Stimulated activated effector memory CD8-positive, alpha-beta T cell treated with anti-CD3 and anti-CD28 coated beads, Interleukin-12 subunit alpha, Interleukin-12 subunit beta, amount 100 ng/mL, for 72 hours (primary cell): ENCODE data around the gene TOB1.

Source experiments
- ATAC-seq: fragments of 150-1000 bp; cut with Tn5 transposase; 2 replicates; pipeline ENCODE4 v1.10.0; 2021
- DNase-seq, 2 donors: peaks; one replicate each; pipeline ENCODE4 v3.0.0; 2021 to 2022; ENCODE audit warnings: low spot score in 2 of 2
- H3K27ac Mint-ChIP-seq: one replicate; pipeline ENCODE4 v1.8.0; 2022; ENCODE audit warnings: mild to moderate bottlenecking, mixed read lengths
- H3K36me3 Mint-ChIP-seq: one replicate; pipeline ENCODE4 v1.8.0; 2022; ENCODE audit warnings: mild to moderate bottlenecking, mixed read lengths
- H3K4me1 Mint-ChIP-seq: one replicate; pipeline ENCODE4 v1.8.0; 2022; ENCODE audit warnings: mixed read lengths
- H3K4me3 Mint-ChIP-seq: one replicate; pipeline ENCODE4 v1.8.0; 2022; ENCODE audit warnings: mild to moderate bottlenecking, mixed read lengths
- H3K9me3 Mint-ChIP-seq: one replicate; pipeline ENCODE4 v1.8.0; 2022; ENCODE audit warnings: mixed read lengths

Gene TOB1

DNA sequence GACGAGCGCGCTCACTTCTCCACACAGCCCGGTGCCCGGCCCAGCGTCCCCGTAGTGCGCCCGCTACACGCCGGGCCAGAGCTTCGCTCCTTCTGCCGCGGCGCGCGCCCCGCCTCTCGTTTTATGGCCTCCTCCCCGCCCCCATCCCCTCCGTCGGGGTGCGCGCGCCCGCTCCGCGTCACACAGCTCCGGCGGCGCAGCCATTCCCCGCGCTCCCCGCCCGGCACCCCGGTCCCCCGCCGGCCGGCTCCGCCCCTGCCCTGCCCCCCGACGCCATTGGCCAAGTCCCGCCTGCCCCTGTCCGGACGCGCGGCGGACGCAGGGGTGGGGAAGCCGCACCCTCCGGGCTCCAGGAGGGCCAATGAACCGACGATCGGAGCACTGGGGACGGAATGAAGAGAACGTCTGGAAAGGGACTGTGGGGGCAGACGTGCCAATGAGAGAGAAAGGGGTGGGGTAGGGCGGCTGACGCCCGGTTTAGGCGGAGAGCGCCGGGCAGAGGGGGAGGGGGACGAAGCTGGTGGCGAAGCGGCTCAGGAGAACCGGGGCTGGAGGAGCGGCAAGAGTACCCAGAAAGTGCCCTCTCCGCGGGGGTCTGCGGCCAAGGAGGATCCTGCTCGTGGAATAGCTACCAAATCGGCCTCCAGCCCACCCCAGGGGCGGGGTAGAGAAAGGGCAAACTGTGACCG lies at the start of gene TOB1:
Gene TOB1 (minus strand): TSS at position 94 of the 689 bp plus-strand sequence. CDS start 2,337 bp downstream, outside the sequence.
- H3K27ac Mint-ChIP-seq: peak within 1 kb of the TSS; percentile 96
- peaks cover 43% of the 10 kb centered on the region for H3K4me1 Mint-ChIP-seq
- peak within 1 kb of the TSS; percentile 87 for H3K4me3 Mint-ChIP-seq
- H3K36me3 Mint-ChIP-seq: peaks cover 66% of the 10 kb centered on the region
- ATAC-seq: peak; percentile 83
- no peaks in the 10 kb centered on the region for H3K9me3 Mint-ChIP-seq
- peak; percentile 96 to 98 for DNase-seq

- Mint-ChIP-seq H3K27ac (peak overlapping the region; percentile 64), H3K36me3 (peaks cover 14% of the 10 kb centered on the region), H3K4me1 (peaks cover 74% of the 10 kb centered on the region), H3K4me3 (no peak overlapping the region), H3K9me3 (no peaks in the 10 kb centered on the region)
- no peak for DNase-seq
- no peak for ATAC-seq
Observed at GRCh38 chr17:50914505-50915063, 48.4 kb upstream of the TOB1 start.

DNA sequence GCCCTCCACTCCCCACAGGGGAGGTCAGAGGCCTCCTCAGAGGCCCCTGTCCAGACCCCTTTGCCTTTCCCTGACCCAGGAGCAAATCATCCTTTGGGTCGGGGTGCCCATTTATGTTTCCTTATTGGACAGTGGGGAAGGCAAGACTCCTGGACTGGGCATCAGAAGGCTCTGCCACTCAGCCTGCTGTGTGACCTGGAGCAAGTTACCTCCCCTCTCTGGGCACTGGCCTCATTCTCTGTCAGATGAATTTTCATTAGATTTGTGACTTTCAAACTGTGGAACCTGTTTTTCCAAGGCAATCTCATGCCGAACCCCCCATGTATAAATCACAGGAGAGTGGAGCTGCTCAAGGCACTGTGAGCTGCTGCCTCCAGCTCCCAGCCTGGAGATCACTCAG lies 47.0 kb upstream of the TOB1 start:
- no peak overlapping the region for H3K4me3 Mint-ChIP-seq
- peaks cover 16% of the 10 kb centered on the region for H3K36me3 Mint-ChIP-seq
- H3K27ac Mint-ChIP-seq: no peak overlapping the region
- no peaks in the 10 kb centered on the region for H3K9me3 Mint-ChIP-seq
- no peak for ATAC-seq
- H3K4me1 Mint-ChIP-seq: peaks cover 73% of the 10 kb centered on the region
- no peak for DNase-seq

DNA sequence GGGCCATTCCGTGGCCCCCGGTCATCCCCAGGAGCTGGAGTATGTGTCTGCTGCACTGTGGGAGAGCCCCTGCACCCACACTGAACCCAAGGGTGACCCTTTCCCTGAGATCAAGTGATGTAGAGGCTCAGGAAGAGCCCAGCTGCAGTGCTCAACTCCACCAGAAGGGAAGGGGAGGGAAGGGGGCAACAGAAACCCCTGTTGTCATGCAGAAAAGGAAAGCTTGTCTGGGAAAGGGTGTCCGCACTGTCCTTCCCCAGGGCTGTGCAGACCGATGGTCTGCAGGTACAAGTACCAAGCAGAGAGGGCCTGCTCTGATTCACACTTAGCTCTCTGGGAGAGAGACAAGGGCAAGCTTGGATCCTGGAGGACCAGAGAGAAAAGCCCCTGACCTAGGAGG lies 45.7 kb upstream of the TOB1 start:
- Mint-ChIP-seq H3K36me3 (peaks cover 16% of the 10 kb centered on the region), H3K4me3 (no peak overlapping the region), H3K4me1 (peaks cover 77% of the 10 kb centered on the region), H3K27ac (peak overlapping the region; percentile 48), H3K9me3 (no peaks in the 10 kb centered on the region)
- no peak for DNase-seq
- no peak for ATAC-seq

DNA sequence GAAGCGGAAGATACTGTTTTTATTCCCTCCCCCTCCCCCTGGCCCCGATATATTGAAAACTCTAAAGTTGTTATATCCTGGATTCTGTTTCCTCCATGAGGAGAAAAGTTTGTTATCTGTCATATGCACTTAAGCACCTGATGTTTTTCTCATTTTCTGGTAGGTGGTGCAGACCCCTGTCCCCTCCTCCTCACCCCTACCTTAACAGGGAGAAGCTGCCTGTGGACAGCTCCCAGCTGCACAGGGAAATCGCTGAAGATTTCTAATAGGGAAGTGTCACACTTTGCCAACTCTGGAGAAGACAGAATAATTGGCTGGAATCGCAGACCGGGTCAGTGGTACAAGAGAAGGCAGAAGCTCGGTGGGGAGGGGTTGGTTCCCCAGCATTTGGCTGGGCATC lies 45.3 kb upstream of the TOB1 start:
- Mint-ChIP-seq H3K4me1 (peaks cover 72% of the 10 kb centered on the region), H3K9me3 (no peaks in the 10 kb centered on the region), H3K36me3 (peaks cover 16% of the 10 kb centered on the region), H3K4me3 (no peak overlapping the region), H3K27ac (peak overlapping the region; percentile 48)
- DNase-seq: no peak
- ATAC-seq: no peak

- H3K36me3 Mint-ChIP-seq: peaks cover 16% of the 10 kb centered on the region
- H3K9me3 Mint-ChIP-seq: no peaks in the 10 kb centered on the region
- H3K4me3 Mint-ChIP-seq: peak overlapping the region; percentile 66
- DNase-seq: peak in 1 of 2 donors; percentile 77
- H3K4me1 Mint-ChIP-seq: peaks cover 69% of the 10 kb centered on the region
- H3K27ac Mint-ChIP-seq: peak overlapping the region; percentile 93
- peak; percentile 93 for ATAC-seq
Observed at GRCh38 chr17:50909765-50910605, 43.8 kb upstream of the TOB1 start.

DNA sequence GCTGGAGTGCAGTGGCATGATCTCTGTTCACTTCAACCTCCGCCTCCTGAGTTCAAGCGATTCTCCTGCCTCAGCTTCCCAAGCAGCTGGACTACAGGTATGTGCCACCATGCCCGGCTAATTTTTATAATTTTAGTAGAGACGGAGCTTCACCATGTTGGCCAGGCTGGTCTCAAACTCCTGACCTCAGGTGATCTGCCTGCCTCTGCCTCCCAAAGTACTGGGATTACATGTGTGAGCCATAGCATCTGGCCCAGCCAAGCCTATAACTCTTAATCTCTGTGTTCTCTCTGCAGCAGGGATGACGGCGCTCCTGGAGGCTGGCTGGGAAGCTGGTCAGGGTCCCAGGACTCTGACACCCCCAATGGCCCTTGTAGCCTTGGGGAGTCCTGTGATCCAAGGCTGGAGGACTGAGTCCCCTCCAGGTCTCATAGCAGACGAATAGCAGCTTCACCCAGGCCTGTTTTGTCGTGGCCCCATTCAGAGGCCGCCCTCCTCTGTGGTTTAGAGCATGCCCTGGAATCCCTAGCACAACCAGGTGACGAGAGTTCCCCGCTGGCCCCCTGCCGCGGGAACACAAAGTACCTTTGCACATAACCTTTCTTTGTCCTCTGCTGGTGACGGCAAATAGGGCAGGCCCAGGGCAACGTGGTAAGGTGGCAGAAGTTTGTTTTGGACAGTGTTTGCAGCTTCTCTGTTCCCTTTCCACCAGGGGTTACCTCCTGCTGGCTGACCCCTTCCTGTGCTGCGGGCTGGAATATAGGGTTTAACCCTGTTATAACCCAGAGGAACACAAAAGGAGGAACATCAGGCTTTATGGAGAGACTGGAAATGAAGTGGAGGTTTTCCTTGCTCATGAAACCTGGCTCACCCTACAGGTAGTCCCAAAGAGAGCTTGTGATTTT lies 43.0 kb upstream of the TOB1 start:
- Mint-ChIP-seq H3K27ac (peak overlapping the region; percentile 93), H3K4me1 (peaks cover 68% of the 10 kb centered on the region), H3K36me3 (peaks cover 16% of the 10 kb centered on the region), H3K4me3 (peak overlapping the region; percentile 66), H3K9me3 (no peaks in the 10 kb centered on the region)
- no peak for ATAC-seq
- DNase-seq: no peak

- H3K9me3 Mint-ChIP-seq: no peaks in the 10 kb centered on the region
- peaks cover 68% of the 10 kb centered on the region for H3K4me1 Mint-ChIP-seq
- no peak for DNase-seq
- H3K27ac Mint-ChIP-seq: peak overlapping the region; percentile 1
- no peak overlapping the region for H3K4me3 Mint-ChIP-seq
- ATAC-seq: no peak
- H3K36me3 Mint-ChIP-seq: peaks cover 16% of the 10 kb centered on the region
Observed at GRCh38 chr17:50908140-50908859, 42.1 kb upstream of the TOB1 start.

GRCh38 chr17:50906443-50906842 lies 40.3 kb upstream of the TOB1 start:
- DNase-seq (no peak), ATAC-seq (no peak)
- Mint-ChIP-seq H3K4me1 (peaks cover 71% of the 10 kb centered on the region), H3K4me3 (no peak overlapping the region), H3K36me3 (peaks cover 12% of the 10 kb centered on the region), H3K9me3 (no peaks in the 10 kb centered on the region), H3K27ac (peak overlapping the region; percentile 97)

- Mint-ChIP-seq H3K4me1 (peaks cover 69% of the 10 kb centered on the region), H3K9me3 (no peaks in the 10 kb centered on the region), H3K36me3 (peaks cover 9% of the 10 kb centered on the region), H3K4me3 (peak overlapping the region; percentile 72), H3K27ac (peak overlapping the region; percentile 97)
- ATAC-seq (no peak), DNase-seq (no peak)
Observed at GRCh38 chr17:50905460-50905803, 39.3 kb upstream of the TOB1 start.

GRCh38 chr17:50904518-50905459 lies 38.6 kb upstream of the TOB1 start:
- DNase-seq: no peak
- H3K4me3 Mint-ChIP-seq: peak overlapping the region; percentile 72
- H3K4me1 Mint-ChIP-seq: peaks cover 69% of the 10 kb centered on the region
- no peaks in the 10 kb centered on the region for H3K9me3 Mint-ChIP-seq
- peak; percentile 46 for ATAC-seq
- peaks cover 3% of the 10 kb centered on the region for H3K36me3 Mint-ChIP-seq
- peak overlapping the region; percentile 97 for H3K27ac Mint-ChIP-seq

DNA sequence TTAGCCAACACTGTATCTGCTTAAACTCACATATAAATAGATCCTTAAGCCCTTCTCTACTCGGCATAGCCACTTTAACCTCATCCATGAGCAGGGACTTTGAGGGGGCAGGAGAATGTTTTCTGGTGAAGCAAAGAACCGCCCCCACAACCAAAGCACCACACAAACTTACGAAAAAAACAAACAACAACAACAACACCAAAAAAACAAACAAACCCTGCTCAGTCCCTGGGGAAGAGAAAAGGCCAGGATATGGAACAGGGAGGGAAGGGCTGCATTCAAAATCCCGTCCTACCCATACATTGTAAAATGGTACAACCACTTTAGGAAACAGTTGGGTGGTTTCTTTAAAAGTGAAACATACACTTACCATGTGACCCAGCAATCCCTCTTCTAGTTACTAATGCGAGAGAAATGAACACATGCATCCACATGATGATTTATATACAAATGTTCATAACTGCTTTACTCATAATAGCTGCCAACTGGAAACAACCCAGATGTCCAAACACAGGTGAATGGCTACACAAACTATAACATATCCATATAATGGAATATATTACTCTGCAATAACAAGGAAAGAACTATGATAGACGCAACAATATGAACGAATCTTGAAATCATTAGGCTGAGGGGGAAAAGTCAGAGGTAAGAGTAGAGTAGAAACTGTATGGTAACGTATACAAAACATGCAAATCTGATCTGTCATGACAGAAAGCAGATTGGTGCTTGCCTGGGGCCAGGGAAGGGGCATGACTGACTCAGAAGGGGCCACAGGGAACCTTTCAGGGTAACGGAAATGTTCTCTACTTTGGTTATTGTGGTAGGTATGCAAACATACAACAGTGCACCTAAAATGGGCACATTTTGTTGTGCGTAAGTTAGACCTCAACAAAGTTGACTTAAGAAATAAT lies 37.7 kb upstream of the TOB1 start:
- H3K4me3 Mint-ChIP-seq: peak overlapping the region; percentile 72
- no peaks in the 10 kb centered on the region for H3K36me3 Mint-ChIP-seq
- no peaks in the 10 kb centered on the region for H3K9me3 Mint-ChIP-seq
- H3K4me1 Mint-ChIP-seq: peaks cover 62% of the 10 kb centered on the region
- H3K27ac Mint-ChIP-seq: peak overlapping the region; percentile 97
- ATAC-seq: peak; percentile 94
- no peak for DNase-seq
